Testis (tissue), 3 donors: ENCODE measurements around the gene EDIL3. TPM values are rescaled to one million over a fixed set of nuclear protein-coding genes. Genes with fewer than 3 reads are reported as not detected.

ENCODE experiments used
- DNase-seq: peaks from one replicate; pipeline ENCODE4 v3.0.0-alpha.2; 2019
- H3K27ac ChIP-seq, 2 donors: fragments of 200-600 bp; sonication (generic); one replicate each; pipeline ENCODE4 v1.5.1; 2019
- H3K27me3 ChIP-seq: fragments of 200-600 bp; sonication (generic); one replicate; pipeline ENCODE4 v1.5.1; 2019
- H3K36me3 ChIP-seq: fragments of 200-600 bp; sonication (generic); one replicate; pipeline ENCODE4 v1.5.1; 2017; ENCODE audit warnings: low read depth; ENCODE audit errors: missing control alignments
- H3K4me1 ChIP-seq: fragments of 200-600 bp; sonication (generic); one replicate; pipeline ENCODE4 v1.5.1; 2019
- H3K4me3 ChIP-seq, 2 donors: fragments of 200-600 bp; sonication (generic); one replicate each; pipeline ENCODE4 v1.5.1; 2017 to 2019
- H3K9me3 ChIP-seq: fragments of 200-600 bp; sonication (generic); one replicate; pipeline ENCODE4 v1.5.1; 2017
- CTCF ChIP-seq, 3 experiments: fragments of 450-650 bp in 2 of 3; fragments of 200-600 bp in 1 of 3; sonication (generic) in 1 of 3; IDR thresholded peaks; one replicate each; pipeline ENCODE4 v1.5.1; 2016 to 2019; ENCODE audit warnings: antibody characterized with exemption in 3 of 3, mild to moderate bottlenecking in 2 of 3, moderate library complexity in 1 of 3
- POLR2A ChIP-seq: fragments of 450-650 bp; IDR thresholded peaks from one replicate; pipeline ENCODE4 v1.6.1; 2017; ENCODE audit warnings: antibody characterized with exemption, mild to moderate bottlenecking, moderate library complexity
- WGBS, 2 donors: methylation state at CpG; one replicate each; pipeline ENCODE4 v1.1.5; 2018; 5-methylcytosine and 5-hydroxymethylcytosine counted together
- intact Hi-C: fragments of 100-400 bp; cut with DNase I; formaldehyde crosslinking; loops from one replicate; pipeline ENCODE4 v1.15.1; 2023; ENCODE audit warnings: low total_unique reads
- polyA plus RNA-seq: library from polyadenylated mRNA; stranded (reverse); fragments of 350-450 nt; fragmentation: Illumina TruSeq; extraction: RNeasy Lipid Tissue Mini Kit (QIAGEN cat#74804); gene quantifications from one replicate; pipeline ENCODE4 v1.2.3, GENCODE V29; 2014; ENCODE audit warnings: low read depth, low replicate concordance; ENCODE audit not compliant: insufficient read depth
- total RNA-seq, 2 donors: library from RNA; depleted of rRNA; stranded (reverse); fragments of >200 nt; gene quantifications; one replicate each; pipeline ENCODE4 v1.2.3, GENCODE V29; 2016

EDIL3 gene
- total and polyA plus RNA-seq, 3 donors from 2014 or later, result 3.4 to 8.6 (median 3.5) TPM

- DNase-seq, result no peak
- H3K4me1 ChIP-seq, result no peaks in the 10 kb centered on the region
- TF ChIP-seq CTCF (IDR thresholded peaks at IDR 0.05), result no peak
- TF ChIP-seq POLR2A, result no peak
- no peaks in the 10 kb centered on the region for H3K27me3 ChIP-seq
- H3K9me3 ChIP-seq, result no peaks in the 10 kb centered on the region
- intact Hi-C loops, result no loop called here
- H3K36me3 ChIP-seq, result no peaks in the 10 kb centered on the region
- no peak overlapping the region for H3K4me3 ChIP-seq
- H3K27ac ChIP-seq, result no peak overlapping the region
- WGBS, 2 donors, result 76 to 83% methylated on average over 1 of the region's 1 CpG
These were observed 182.5 kb downstream of the EDIL3 start for GRCh38 chr5:84202136-84202535.

- 74 to 89% methylated on average over 2 of the region's 2 CpGs for WGBS, 2 donors
- Histone ChIP-seq H3K4me3 (no peak overlapping the region), H3K27me3 (no peaks in the 10 kb centered on the region), H3K9me3 (no peaks in the 10 kb centered on the region), H3K36me3 (no peaks in the 10 kb centered on the region), H3K27ac (no peak overlapping the region), H3K4me1 (no peaks in the 10 kb centered on the region)
- no peak for TF ChIP-seq POLR2A
- TF ChIP-seq CTCF (IDR thresholded peaks at IDR 0.05), result no peak
- DNase-seq, result no peak
- intact Hi-C loops, result no loop called here
These were observed 187.1 kb downstream of the EDIL3 start for GRCh38 chr5:84197538-84197937.

- no peak for DNase-seq
These were observed 193.4 kb downstream of the EDIL3 start for GRCh38 chr5:84191281-84191680.

GRCh38 chr5:84184857-84185256 is 199.8 kb downstream of the EDIL3 start:
- 92 to 93% methylated on average over 1 of the region's 1 CpG for WGBS, 2 donors
- H3K36me3 ChIP-seq, result no peaks in the 10 kb centered on the region
- H3K4me3 ChIP-seq, result no peak overlapping the region
- TF ChIP-seq POLR2A, result no peak
- TF ChIP-seq CTCF (IDR thresholded peaks at IDR 0.05), result no peak
- no peak overlapping the region for H3K27ac ChIP-seq
- H3K27me3 ChIP-seq, result no peaks in the 10 kb centered on the region
- DNase-seq, result no peak
- intact Hi-C loops, result no loop called here
- H3K4me1 ChIP-seq, result no peaks in the 10 kb centered on the region
- H3K9me3 ChIP-seq, result no peaks in the 10 kb centered on the region

More at GRCh38 chr5:84191281-84191680, 193.4 kb downstream of the EDIL3 start:
- Histone ChIP-seq H3K4me1 (no peaks in the 10 kb centered on the region), H3K27me3 (no peaks in the 10 kb centered on the region), H3K27ac (no peak overlapping the region), H3K4me3 (no peak overlapping the region), H3K9me3 (no peaks in the 10 kb centered on the region), H3K36me3 (no peaks in the 10 kb centered on the region)
- TF ChIP-seq CTCF (IDR thresholded peaks at IDR 0.05), result no peak
- TF ChIP-seq POLR2A, result no peak
- WGBS, 2 donors, result 48 to 58% methylated on average over 2 of the region's 2 CpGs
- intact Hi-C loops, result no loop called here

- no peaks in the 10 kb centered on the region for H3K9me3 ChIP-seq
- H3K4me3 ChIP-seq, result no peak overlapping the region
- intact Hi-C loops, result no loop called here
- 75 to 80% methylated on average over 3 of the region's 3 CpGs for whole genome bisulfite sequencing, 2 donors
- TF ChIP-seq CTCF (IDR thresholded peaks at IDR 0.05) (no peak), POLR2A (no peak)
- H3K36me3 ChIP-seq, result no peaks in the 10 kb centered on the region
- H3K4me1 ChIP-seq, result no peaks in the 10 kb centered on the region
- no peak for DNase-seq
- no peak overlapping the region for H3K27ac ChIP-seq
- H3K27me3 ChIP-seq, result no peaks in the 10 kb centered on the region
These were observed 203.6 kb downstream of the EDIL3 start for GRCh38 chr5:84181093-84181492.
